ENCODE results near the gene TMCC1.
"Not testable (repeated sequence)": the region's sequence is repeated elsewhere in the genome, so short reads cannot be mapped to it uniquely, and the experiment has no call there.

Gene TMCC1

GRCh38 chr3:129769616-129770015, 123.9 kb downstream of the TMCC1 start:
- no peak for FAIRE-seq

GRCh38 chr3:129768728-129769127, 124.8 kb downstream of the TMCC1 start:
- no peak for FAIRE-seq

- FAIRE-seq = no peak
These were observed 127.4 kb downstream of the TMCC1 start for GRCh38 chr3:129766135-129766534.

DNA sequence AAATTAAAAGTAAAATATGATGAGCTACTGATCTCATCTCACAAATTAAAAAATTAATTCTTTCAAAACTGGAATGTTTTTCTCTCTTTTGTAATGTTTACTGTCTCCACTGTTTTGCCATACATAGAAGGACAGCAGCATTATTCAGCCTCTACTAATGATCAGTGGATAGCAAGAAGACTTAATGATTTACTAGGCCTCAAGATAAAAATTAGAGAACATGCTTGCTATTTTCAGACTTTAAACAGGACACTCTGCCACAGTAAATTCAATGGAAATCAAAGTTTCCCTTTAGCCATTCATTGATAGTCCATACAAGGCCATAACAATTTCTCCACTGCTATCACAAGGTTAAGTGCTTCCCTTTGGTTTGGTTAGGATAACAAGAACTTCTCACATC, 129.4 kb downstream of the TMCC1 start:
- FAIRE-seq = no peak

- FAIRE-seq = no peak
These were observed 134.7 kb downstream of the TMCC1 start for GRCh38 chr3:129758785-129759320.

- FAIRE-seq = no peak
These were observed 135.2 kb downstream of the TMCC1 start for GRCh38 chr3:129758306-129758705.

GRCh38 chr3:129756871-129757270, 136.6 kb downstream of the TMCC1 start:
- FAIRE-seq = no peak

DNA sequence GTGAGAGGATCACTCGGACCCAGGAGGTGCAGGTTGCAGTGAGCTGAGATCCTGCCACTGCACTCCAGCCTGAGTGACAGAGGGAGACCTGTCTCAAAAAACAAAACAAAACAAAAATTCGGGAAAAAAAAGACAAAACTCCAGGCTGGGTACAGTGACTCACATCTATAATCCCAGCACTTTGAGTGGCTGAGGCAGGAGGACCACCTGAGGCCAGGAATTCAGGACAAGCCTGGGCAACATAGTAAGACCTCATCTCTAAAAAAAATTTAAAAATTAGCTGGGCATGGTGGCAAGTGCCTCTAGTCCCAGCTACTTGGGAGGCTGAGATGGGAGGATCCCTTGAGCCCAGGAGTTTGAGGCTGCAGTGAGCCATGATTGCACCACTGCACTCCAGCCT, 142.4 kb downstream of the TMCC1 start:
- FAIRE-seq = not testable (repeated sequence)

DNA sequence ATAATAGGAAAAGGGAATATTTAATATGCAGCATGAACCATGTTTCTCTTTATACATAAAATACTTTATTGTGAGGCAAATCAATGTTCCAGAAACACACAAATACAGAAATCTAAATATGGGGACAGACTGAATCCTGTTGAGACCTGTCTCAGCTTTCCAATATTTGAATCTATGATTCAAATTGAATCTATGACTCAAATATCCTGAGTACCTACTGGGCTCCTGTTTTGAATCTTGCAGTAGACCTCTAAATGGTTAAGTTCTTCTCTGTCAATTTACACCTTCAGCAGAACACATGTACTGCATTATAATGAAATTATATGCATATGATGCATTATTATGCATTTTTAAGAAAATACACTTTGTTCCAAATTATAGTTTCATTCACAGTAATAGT, 143.8 kb downstream of the TMCC1 start:
- no peak for FAIRE-seq

DNA sequence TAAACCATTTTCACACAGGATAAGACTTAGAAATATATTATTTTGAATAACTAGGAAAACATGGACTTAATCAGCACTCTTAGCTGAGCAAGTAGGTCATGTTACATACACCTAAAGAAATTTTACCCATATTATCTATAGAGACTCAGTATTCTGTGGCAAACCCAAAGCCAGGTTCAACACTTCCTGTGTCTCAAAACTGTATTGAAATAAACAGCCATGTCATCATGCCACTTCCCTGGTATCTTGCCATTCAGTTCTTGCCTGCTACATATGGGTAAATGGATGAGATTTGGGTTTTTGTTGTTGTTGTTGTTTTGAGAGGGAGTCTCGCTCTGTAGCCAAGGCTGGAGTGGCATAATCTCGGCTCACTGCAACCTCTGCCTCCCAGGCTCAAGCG, 145.5 kb downstream of the TMCC1 start:
- no peak for FAIRE-seq

- no peak for FAIRE-seq
These were observed 146.4 kb downstream of the TMCC1 start for GRCh38 chr3:129747136-129747535.

GRCh38 chr3:129746629-129747028, 146.9 kb downstream of the TMCC1 start:
- FAIRE-seq = no peak

GRCh38 chr3:129745253-129745652, 148.3 kb downstream of the TMCC1 start:
- no peak for FAIRE-seq

- FAIRE-seq = no peak
These were observed 151.7 kb downstream of the TMCC1 start for GRCh38 chr3:129741794-129742193.

GRCh38 chr3:129740090-129740489, 153.4 kb downstream of the TMCC1 start:
- FAIRE-seq = no peak

DNA sequence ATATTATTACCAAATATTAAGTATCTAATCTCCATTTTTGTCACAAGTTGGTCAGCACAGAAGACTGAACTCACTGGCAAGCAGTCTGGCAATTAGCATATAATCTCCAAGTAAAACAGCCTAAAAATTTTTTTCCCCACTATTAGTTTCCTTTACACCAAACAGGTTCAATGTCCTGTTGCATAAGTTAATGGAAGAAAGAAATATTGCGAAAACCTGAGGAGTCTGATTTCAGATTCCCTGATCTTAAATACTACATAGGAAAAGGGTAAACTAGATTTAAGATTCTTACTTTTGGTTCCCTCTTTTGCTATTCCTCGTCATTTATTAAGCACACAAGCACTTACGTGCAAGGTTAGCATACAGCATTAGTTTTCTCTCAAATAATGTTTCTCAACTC, 153.9 kb downstream of the TMCC1 start:
- FAIRE-seq = no peak

DNA sequence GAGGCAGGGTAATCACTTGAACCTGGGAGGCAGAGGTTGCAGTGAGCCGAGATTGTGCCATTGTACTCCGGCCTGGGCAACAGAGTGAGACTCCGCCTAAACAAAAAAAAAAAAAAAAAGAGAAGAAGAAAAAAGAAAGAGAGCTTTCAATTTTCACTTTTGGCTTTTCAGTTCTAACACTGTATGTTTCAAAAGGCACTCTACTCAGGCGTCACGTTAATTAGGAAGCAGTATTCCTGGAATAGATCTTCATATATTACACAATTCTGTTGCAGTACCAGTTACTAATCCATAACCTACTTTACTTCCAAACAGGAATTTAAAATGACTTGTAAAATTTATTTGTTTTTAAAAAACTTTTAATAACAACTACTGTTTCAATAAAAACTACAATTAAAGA, 155.3 kb downstream of the TMCC1 start:
- no peak for FAIRE-seq

- no peak for FAIRE-seq
These were observed 157.4 kb downstream of the TMCC1 start for GRCh38 chr3:129736070-129736469.

DNA sequence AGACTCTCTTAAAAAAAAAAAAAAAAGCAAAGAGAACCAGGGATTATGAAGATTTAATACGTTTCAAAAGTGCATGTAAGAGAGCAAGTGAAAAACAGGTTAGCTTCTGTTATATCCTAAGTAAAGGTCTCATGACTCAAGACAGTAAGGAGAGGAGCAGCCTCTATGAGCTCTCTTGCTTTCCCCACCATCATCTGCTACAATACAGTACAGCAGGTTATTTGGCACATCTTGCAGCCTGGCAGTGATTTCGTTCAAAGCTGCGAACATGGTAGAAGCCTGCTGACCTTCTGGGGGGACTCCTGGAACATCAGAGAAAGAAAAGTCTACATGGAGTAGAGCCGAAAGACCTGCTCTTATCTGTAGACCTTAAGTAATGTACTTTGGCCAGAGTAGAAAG, 157.9 kb downstream of the TMCC1 start:
- FAIRE-seq = no peak

GRCh38 chr3:129734449-129734848, 159.1 kb downstream of the TMCC1 start:
- FAIRE-seq = no peak

DNA sequence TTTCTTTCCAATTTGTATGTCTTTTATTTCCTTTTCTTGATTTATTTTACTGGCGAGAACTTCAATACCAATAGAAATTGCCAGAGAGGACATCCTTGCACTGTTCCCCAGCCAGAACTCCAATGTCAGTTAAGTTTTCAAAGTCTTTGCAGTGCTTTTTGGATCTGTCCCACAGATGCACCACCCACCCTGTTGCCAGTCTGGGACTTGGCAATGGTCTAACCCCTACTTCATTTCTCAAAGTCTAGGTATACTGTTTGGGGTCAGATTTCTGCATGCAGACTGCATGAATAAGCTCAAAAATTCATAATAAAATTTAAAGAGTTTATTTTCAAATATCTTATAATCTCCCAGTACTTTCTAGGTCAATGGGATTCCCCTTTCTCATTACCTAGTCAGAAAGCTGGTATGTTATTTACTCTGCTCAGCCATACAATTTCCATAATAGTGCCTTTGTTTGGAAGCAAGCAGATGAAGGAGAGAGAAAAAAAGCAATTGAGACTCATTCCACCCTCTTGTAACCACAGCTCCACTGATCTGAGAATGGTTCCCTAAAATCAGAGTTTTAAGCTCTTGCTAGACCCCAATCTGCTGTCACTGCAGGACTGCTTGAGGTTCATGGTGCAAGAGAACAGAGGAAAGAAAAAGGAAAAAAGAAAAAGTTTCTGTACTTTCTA, 161.2 kb downstream of the TMCC1 start:
- no peak for FAIRE-seq

- FAIRE-seq = no peak
These were observed 165.8 kb downstream of the TMCC1 start for GRCh38 chr3:129727707-129728106.

DNA sequence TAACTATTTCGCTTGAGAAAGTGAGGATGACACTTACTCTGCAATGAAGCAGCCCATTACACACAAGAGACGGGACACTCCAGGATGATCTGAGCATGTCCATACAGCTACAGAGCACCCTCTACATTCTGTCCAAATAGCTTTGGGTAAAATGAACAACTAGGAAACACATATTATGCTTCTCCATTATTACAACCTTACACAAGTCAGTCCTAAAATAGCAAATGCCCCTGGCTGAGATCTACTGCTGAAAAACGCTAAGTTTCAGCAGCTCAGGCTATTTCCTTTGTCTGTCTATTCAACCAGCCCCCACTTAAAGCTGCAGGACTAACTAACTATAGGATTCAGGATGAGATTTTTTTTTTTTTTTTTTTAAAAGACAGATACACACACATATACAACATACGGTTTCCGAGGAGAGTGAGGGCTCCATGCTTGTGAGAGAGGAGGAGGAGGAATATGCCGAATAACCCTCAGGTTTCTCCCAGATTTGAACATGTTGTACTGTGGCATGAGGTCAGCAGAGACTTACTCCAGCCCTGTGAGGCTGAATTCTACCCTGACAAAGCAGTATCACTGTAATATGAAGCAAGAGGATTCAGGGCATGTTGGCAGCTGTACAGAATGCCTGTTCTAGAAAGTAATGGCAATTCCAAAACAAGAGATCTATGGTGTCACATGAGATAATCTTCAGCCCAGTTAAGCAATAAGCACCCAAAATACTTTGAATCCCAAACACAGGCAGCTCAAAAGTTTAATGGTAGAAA, 169.8 kb downstream of the TMCC1 start:
- FAIRE-seq = no peak

GRCh38 chr3:129722527-129722926, 171.0 kb downstream of the TMCC1 start:
- no peak for FAIRE-seq

All from endometrium (tissue), 2 donors.